Activated effector memory CD4-positive, alpha-beta T cell treated with Interleukin-2 at 50 U/mL for 16 hours (primary cell): Measurements from ENCODE around the gene ACOT12.
"Not testable (repeated sequence)": the region's sequence is repeated elsewhere in the genome, so short reads cannot be mapped to it uniquely, and the experiment has no call there.

Experiments used
- DNase-seq: peaks from one replicate; pipeline ENCODE4 v3.0.0-alpha.2; 2020

ACOT12 gene

DNA sequence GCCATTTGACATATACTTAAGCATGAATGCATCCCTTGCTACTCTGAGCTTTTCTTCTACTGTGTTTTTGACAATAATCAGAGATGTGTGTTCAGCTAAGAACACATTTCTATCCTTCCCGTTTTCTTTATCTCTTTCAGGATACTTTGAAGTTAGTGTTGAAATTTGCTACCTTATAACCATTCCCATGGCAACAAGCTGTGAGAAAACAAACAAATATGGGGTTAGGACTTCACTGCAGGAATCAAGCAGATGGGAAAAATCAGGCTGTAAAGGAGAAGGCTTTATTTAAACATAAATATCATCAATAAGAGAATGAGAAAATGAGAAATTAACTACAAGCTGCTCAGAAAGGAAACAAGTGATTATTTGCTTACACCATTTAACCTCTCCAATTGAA, 57.4 kb downstream of the ACOT12 start:
- no peak for DNase-seq

DNA sequence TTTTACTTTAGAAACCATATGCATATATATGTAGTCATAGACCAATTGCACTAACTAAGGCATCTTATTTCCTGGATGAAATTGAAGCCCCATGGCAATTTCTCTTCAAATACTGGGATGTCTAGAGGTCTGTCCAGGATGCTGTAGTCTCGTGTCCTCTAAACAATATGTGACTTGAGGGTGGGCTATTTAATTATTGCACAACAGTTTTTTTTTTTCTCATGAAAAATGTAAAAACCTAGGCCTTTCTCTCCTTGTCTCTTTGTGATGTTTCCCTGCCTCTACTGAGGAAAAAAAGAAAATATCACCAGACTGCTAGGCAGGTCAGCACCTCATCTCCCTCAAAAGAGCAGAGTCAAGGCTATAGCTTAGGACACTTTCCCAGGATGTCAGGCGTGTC, 58.0 kb downstream of the ACOT12 start:
- no peak for DNase-seq

DNA sequence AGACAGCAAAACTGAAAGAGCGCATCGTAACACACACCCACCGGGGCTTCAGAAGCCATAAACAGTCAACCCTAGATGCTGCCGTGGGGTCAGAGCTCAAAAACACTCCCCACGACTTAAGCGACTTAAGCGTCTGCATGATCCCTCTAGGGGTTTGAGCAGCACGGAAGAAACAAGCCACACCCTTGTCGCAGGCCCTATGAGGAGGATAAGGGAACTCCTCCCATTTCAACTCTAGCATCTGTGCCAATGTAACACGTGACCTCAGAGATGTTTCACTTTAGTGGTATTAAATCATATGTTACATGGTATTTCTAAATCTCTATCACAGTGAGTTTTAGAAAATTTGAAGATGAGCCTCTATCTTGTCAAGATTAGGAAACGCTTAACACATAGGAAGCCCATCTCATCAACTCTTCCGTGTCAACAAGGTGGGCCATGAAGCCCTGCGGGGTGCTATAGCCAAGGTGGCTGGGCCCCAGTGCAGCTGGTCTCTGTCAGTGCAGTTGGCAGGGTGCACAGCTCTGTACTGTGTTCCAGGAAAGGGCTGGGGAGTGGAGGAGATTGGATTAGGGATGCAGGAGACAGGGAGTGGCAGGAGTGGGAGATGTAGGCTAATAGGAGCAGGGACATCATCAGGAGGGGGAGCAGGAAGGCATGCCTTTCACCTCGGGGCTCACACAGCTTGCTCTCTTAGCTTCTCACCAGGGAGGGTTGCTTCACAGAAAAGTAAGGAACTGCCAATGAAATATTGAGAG, 59.5 kb downstream of the ACOT12 start:
- DNase-seq: no peak

DNA sequence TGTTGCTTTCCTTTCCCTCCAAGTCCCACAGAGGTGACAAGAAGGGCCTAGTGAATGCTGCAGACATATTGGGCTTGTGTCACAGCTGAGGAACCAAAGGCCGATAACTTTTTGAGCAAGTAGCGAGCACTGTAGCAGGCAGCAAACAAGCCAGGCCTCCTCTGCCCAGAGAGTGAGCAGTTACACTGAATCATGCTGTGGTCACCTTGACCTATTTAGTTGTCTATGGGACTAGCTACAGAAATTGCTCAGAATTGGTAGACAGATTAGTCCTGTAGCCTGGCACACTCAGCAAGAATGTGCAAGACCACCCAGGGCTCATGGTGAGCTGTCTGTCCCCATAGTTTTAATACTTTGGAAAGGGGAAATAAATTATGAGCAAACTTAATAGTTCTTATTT, 67.4 kb downstream of the ACOT12 start:
- no peak for DNase-seq

DNA sequence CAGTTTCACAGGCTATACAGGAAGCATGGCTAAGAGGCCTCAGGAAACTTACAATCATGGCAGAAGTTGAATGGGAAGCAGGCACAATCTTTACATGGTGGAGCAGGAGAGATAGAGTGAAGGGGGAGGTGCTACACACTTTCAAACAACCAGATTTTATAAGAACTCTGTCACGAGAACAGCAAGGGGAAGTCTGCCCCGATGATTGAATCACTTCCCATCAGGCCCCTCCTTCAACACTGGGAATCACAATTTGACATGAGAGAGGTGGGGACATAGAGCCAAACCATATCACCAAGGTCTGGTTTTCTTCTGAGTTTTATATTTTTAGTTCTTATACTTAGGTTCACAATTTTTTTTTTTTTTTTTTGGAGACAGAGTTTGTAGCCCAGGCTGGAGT, 76.4 kb downstream of the ACOT12 start:
- no peak for DNase-seq

DNA sequence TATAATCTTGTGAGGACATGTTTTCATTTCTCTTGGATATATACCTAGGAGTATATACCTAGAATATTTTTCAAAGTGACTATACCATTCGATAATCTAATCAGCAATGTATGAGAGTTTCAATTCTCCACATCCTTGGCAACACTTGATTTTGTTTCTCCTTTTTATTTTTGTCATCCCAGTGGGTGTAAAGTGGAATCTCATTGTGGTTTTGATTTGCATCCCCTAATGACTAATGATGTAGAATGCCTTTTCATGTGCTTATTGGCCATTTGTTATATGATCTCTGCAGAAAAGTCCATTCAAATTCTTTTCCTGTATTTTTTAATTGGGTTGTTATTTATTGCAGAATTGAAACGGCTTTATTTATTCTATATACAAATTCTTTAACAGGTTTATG, 77.4 kb downstream of the ACOT12 start:
- DNase-seq: no peak

DNA sequence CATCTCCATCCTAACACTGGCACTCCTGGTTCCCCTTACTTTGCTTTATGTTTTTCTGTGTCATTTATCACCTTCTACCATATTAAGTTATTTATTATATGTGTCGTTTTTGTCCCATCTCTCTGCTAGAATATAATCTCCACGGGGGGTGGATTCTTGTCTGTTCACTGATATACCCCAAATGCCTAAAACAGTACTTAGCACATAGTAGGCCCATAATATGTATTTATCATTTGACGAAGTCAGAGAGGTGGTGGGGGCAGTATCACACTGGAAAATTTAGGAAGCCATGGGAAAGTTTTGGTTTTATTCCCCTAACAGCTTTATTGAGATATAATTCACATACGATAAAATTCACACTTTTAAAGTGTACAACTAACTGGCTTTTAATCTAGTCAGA, 78.1 kb downstream of the ACOT12 start:
- DNase-seq: no peak

DNA sequence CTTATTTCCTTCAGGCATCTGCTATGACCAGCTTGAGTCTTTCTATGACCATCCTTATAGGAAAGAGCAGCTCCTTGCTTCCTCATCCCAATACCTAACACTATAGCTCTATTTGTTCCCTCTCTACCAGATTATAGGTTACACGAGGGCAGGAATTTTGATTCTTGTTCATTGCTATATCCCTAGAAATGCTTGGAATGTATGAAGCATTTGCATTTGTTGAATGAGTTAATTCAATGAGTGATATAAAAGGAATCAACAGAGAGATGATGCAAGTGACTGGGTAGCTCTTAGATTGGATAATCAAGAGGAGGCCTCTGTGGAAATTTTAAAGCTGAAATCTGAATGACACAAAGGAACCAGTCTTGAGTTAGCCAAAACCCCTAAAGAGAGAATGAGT, 78.6 kb downstream of the ACOT12 start:
- DNase-seq: no peak

DNA sequence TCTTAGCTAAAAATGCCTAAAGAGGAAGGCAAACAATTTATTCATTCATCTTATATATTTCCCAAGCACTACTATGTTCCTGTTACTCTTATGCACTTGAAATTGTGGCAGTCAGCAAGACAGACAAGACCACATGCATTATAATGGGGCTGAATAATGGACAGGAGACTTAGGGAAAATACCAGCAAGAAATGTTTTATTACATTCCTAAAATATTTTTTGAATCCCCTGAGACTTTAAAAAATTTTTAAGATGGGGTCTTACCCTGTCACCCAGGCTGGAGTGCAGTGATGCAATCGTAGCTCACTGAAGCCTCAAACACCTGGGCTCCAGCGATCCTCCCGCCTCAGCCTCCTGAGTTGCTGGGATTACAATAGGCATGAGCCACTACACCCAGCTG, 79.4 kb downstream of the ACOT12 start:
- DNase-seq: no peak

DNA sequence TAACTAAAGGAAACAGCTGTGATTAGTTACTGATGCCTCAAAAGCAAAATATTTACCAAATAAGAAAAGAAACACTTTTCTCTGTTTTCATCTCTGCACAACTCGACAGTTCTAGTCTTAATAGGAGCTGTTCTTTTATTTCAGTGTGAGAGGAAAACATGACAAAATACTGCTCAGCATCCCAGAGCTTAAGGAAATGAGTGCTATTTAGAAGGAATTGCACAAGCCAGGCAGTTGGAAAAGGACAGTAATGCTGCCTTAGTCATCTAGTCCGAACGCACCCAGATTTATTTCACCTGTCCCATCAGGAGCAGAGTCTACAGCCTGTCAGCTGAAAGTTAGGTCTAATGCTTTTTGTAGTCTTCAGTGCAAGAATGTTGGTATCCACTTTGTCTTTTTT, 80.2 kb downstream of the ACOT12 start:
- no peak for DNase-seq

DNA sequence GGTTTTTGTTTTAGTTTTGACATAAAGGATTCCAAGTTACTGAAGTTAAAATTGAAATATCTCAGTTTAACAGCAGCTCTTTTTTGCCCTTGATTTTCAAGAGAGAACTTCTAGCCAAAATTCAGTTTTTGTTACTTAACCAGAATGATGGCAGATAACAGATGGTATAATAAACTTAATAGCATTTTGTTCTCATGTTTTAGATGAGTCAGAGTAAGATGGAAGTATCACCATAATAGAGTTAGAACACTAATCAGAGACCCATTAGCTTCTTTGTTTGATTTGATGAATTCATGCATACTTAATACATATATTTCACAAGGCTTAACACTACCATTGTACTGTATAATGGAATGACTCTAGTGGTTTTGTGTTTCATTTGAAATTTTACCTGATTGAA, 80.7 kb downstream of the ACOT12 start:
- no peak for DNase-seq

DNA sequence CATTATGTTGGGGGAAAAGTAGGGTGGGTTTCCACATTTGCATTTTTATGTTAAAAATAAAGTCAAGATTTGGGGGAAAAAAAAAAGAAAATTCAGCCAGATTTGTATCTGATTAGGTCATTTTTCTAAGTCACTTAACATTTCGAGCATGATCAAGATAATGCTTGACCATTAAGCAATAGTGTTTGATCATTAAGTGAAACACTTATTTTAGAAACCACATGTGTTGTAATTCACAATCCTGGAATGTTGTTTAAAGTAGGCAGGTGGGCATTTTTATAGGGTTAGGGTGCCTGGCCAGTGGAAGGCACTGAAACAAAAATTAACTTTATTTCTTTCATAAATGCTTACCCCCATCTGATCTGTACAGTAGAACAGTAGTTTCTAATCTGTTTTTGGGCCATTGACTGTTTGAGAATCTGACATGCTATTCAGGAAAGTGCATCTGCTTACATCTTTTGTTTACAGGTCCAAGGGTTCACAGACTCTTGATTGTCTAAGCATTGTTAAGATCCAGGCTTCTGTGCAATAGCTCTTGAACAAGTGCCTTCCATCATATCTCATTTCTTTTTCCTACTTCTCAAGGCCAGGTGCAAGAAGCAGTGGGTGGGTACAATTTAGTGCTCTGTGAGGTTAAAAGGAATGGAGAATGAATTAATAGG, 83.4 kb downstream of the ACOT12 start:
- DNase-seq: no peak

DNA sequence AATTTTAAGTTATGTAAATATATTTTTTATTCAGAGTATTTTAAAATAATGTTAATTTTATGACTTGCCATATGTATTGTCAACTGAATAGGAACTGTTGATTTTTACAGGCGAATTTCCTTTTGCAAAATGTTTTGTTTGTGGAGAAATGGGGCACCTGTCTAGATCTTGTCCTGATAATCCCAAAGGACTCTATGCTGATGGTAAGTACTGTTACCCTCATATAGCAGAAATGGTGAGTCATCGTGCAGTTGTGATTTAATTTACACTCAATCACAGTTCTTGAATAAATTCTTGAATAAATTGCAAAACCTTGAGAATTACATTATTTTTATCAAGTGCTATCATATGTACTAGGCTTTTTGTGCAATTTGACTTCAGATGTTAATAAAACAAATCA, 85.1 kb downstream of the ACOT12 start:
- DNase-seq: no peak

DNA sequence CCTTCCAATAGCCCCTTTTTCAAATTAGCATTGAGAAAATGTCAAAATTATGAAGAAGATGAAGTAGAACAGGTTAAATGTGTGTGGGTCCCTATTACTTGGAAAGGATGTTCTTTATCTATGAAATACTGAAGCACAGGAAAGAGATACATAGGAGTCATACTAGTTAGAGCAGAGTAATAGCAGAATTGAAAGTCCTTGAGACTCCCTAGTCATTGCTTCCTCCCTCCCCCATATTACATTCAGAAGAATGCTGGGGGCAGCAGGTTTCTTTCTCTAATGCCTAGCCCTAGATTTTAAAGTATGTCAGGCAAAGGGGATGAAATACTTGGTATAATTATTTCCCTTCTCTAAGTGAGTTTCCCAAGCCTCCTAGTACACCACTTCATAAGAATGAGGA, 88.1 kb downstream of the ACOT12 start:
- DNase-seq: no peak

DNA sequence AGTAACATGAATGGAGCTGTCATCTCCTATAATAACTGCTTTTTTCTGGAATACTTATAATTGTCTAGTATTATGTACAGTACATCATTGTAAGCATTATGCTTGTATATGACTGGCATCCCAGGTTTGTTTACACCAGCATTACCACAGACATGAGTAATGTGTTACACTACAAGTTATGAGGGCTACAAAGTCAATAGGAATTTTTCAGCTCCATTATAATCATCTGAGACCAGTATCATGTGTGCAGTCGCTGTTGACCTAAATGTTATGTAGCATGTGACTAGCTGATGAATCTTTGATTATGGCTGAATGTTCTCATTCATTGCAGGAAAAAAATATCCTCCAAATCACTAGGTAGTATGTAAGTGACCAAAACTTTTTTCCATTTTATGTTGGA, 90.4 kb downstream of the ACOT12 start:
- no peak for DNase-seq

DNA sequence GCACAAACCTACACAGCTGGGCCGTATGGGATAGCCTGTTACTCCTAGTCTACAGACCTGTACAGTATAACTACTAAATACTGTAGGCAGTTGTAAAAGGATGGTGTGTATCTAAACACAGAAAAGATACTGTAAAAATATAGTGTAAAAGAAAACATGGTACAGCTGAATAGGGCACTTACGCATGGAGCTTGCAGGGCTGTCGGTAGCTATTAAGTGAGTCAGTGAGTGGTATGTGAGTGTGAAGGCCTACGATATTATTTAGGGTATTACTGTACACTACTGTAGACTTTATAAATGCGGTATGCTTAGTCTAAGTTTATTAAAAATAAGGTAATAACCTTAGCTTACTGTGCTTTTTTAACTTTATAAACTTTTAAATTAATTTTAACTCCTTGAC, 91.3 kb downstream of the ACOT12 start:
- no peak for DNase-seq

DNA sequence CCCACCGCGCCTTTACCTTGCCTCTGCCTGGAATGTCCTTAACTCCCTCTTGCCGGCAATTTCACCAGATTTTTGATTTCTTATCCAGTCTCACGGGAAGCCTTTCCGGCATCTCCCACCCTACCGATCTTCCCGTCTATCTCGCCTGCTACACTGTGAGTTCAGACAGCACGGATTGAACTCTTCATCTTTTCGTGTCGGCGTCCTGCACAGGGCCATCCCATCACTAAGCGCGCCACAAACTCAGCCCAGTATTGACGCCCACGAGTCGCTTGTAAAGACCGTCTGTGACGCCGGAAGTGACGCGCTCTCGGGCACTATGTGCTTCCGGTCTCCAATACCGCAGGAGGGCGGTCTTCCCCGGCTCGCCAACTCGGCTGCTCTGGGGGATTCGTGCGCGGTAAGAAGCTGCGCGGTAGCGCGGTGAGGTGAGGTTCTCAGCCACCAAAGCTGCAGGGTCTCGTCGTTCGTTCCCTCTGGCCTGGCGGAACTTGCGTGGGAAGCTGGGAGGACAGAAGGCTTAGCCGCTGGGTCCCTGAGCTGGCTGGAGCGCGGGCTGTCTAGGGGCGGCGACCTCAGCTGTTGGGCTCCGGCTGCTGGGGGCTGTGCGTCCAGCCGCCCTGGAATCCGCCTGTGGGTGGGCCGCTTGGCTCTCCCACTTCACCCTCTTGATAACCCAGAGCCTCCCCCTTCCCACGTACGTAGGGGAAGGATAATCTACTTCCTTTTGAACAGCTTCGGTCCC, 92.5 kb downstream of the ACOT12 start, which contains the start of gene ZCCHC9:
Gene ZCCHC9, plus strand, starts transcription at position 317 of the 745 bp plus-strand sequence. CDS start 3,171 bp downstream, outside the sequence.
- peak; percentile 87 for DNase-seq

DNA sequence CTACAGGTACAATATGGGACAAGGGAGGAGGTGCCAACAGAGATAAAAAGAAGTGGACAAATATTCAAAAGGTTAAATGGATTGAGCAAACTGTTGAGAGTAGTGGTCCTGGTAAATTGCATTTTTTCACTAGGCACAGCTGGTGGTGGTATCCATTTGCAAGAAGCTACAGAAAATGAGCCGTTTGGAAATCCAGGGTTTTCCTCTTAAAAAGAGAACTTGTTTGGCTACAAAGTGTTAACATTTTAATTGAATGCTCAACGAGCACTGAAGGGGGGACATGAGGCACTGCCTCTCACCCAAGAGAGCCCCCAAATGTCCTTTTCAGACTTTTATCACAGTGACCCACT, 93.0 kb downstream of the ACOT12 start:
- DNase-seq: no peak

DNA sequence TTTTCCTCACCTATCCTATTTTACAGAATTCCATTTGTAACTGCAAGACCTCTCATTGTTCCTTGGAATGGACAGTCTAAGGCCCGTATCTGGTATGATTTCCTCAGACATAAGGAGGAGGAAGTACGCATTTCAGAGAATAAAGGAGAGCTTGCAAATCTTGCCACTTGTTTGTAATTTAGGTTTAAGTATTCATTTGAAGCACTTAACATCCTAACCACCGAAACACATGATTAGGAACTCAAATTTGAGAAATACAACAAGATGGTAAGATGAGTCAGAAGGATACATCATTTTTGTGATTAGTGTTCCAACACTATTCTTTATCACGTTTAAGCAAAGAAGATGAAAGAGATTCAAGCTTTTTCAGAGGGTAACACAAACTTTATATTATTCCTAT, 96.4 kb downstream of the ACOT12 start:
- no peak for DNase-seq

DNA sequence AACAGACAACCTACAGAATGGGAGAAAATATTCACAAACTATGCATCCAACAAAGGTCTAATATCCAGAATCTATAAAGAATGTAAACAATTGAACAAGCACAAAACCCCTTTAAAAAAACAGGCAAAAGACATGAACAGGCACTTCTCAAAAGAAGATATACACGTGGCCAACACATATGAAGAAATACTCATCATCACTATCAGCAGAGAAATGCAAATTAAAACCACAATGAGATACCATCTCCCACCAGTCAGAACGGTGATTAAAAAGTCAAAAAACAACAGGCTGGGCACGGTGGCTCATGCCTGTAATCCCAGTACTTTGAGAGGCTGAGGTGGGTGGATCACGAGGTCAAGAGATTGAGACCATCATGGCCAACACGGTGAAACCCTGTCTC, 99.9 kb downstream of the ACOT12 start:
- DNase-seq: not testable (repeated sequence)

DNA sequence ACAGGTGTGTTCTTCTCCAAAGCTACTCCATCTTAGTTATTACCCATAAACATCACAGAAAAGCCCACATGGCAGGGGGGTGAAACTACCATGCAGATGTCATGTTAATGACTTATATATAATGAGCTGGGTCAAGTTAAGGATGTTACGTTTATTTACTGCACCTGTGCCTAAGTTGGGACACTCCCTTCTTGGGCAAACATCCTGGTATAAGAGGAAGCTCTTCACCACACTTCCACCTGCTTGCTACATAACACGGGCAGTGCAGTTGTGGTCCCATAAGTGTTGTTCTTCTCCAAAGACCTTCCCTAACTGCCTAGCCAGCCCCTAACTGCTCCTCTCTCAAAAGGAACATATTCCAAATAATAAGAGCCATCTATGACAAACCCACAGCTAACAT, 101.8 kb downstream of the ACOT12 start:
- DNase-seq: no peak

DNA sequence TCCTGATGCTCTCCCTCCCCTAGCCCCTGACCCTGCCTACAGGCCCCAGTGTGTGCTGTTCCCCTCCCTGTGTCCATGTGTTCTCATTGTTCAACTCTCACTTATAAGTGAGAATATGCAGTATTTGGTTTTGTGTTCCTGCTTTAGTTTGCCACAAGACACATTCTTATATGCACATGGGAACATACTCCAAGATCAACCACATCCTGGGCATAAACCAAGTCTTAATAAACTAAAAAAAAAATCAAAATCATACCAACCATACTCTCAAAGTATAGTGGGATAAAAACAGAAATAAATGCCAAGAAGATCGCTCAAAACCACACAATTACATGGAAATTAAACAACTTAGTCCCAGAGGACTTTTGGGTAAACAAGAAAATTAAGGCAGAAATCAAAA, 103.8 kb downstream of the ACOT12 start:
- no peak for DNase-seq

DNA sequence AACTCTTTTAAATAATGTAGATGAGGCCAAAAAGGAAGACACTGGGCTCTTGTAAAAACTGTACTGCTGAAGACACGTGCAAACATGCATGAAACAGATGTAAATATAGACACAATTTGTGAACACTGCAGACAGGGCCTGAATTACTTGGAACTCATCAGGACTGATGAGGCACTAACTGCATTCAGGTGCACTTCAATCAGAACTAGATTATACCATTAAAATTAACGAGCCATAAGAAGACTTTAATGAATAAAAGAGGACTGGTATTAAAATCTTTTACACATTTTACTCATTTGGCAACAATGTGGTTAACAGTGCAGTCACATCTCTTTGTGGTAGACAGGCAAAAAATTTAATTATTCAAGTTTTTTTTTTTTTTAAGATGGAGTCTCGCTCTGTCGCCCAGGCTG, 105.9 kb downstream of the ACOT12 start:
- DNase-seq: no peak

DNA sequence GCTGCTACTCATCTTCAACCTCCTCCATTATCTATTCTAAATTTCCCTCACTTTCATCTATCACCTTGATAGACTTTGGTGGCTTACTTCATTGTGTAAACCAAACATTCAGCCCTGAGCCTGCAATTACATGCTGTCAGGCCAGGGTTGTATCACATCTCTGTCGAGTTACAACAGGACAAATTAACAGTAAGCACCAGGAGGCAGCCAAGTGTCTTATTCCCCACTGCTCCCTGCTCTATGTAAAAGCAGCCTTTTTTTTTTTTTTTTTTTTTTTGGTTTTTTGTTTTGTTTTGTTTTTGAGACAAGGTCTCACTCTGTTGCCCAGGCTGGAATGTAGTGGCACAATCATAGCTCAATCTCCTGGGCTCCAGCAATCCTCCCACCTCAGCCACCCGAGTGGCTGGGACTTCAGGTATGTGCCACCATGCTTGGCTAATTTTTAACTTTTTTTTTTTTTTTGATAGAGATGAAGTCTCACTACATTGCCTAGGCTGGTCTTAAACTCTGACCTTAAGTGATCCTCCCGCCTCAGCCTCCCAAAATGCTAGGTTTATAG, 107.8 kb downstream of the ACOT12 start:
- DNase-seq: no peak
